Measurements from ENCODE around the gene CATSPERD.

CATSPERD gene, protein sequence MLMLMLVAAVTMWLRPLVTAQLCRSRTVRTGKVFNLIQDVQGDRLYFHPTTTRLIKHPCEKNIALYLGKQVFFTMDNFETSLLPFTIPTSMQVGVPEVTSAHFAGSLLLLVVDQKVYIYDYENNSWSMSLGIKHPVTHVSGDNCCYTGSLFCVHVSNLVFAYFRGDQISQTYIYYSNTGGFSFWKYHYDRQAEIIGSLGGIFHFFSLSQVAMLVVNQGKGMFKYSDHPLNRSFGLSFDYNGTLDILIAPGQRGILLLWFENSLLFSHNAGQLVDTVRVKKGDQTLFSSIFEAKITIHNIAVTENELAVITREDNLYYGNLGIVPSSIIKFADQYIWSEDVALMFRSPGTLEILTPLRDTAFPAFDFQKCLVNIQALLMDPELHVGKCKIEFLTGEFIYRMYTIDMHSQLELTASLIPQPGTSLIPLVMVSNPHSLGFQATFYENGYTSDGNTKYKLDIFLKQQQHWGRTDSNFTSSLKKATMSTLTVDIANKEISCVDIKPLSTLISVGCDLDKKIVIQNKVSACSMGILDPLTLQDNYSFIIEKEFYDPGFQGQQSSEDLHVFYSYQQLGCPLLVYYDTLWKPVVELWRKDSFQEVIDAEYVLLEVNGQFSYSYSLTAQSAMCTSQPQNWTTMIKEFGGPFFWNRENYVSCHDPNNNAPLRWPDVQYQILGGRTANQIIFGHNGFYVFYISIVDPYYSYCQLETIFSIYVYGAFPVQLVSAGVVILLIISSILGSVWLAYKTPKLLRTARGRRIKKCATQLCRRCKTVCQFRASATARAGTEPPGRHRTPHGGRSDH

DNA sequence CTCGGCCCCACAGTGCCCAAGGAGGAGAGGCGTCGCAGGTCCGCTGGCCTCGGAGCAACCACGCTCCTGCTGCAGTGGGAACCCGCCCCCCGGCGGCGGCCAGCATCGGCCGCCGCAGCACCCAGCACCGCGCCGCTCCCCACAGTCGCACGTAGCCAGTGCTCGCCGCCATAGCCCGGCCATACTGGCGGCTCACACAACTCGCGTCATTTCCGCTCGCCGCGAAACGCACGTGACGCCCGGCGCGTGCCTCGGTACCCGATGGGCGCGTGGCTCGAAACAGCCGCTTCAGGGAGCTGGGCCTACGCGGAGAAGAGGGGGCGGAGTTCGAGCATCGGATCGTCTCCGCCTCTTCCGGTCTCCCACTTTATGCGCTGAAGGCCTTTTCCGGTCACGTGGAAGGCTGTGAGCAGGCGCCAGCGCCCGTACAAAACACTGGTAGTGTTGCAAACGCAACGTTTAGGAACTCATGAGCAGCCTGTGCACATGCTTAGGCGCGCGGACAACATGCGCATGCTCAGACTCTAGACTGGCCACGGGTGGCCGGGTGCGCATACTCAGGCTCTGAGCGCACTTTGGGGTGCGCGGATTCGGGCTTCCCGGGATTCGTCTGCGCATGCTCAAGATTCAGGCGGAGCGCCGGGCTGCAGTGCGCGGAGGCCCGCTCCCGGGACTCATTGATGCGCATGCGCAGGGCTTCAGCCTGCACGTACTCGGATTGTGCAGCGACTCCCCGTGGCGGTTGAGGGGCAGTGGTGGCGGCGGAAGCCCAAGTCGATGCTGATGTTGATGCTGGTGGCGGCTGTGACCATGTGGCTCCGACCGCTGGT lies at the start of gene CATSPERD, which contains the start of gene LONP1:
Gene CATSPERD (plus strand): TSS at position 677 of the 830 bp plus-strand sequence. CDS start 101 bp downstream, at position 778.
Gene LONP1 (minus strand): TSS at position 186 of the 830 bp plus-strand sequence. CDS start 14 bp downstream, at position 172.
- DNase-seq, result peak; percentile 85 to 89

DNA sequence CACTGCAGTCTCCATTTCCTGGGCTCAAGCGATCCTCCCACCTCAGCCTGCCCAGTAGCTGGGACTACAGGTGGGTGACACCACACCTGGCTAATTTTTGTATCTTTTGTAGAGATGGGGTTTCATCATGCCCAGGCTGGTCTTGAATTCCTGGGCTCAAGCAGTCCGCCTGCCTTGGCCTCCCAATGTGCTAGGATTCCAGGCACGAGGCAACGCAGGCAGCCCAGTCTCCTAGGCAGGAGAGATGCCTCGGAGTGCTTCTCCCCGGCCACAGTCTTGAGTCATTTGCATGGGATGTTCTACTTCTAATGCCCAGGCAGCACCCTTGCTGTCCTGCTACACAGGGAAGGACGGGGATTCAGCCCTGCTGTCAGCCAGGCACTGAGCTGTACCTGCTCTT lies 48.8 kb upstream of the CATSPERD start:
- no peak for DNase-seq

DNA sequence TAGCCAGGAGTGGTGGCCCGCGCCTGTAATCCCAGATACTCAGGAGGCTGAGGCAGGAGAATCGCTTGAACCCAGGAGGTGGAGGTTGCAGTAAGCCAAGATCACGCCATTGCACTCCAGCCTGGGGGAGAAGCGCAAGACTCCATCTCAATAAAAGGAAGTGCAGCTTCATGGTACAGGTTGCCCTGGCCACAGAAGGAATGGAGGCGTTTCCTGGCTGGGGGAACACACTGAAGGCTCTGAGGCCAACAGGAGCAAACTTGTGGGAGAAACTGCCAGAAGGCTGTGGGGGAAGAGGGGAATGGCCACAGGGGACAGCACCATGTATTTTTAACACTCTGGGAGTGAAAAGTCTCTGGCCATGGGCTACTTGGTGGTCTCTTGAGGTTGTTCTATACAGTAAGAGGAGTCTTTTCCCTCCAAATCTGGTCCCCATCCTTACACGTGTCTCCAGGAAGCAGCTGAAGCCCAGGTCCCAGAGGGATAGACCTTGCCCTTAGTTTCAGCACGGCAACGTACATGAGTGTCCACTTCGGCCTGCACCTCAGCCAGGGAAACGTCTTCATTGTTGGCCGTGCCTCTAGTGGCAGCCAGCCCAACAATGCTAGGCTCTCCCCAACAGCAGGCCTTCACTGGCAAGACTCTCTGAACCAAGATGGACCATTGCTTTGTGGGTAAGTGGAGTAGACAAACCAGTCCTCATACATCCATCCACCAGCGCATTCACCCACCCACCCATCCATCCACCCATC lies 47.6 kb upstream of the CATSPERD start:
- DNase-seq, result no peak

DNA sequence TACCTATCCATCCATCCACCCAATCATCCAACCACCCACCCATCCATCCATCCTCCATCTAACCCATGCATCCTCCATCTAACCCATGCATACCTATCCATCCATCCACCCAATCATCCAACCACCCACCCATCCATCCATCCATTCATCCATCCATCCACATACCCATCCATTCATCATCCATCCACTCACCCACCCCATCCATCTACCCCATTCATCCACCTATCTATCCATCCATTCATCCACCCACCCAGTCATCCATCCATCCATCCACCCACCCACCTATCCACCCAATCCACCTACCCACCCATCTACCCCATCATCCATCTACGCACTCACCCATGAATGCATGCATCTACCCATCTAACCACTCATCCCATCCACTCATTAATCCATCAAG lies 46.7 kb upstream of the CATSPERD start:
- no peak for DNase-seq

DNA sequence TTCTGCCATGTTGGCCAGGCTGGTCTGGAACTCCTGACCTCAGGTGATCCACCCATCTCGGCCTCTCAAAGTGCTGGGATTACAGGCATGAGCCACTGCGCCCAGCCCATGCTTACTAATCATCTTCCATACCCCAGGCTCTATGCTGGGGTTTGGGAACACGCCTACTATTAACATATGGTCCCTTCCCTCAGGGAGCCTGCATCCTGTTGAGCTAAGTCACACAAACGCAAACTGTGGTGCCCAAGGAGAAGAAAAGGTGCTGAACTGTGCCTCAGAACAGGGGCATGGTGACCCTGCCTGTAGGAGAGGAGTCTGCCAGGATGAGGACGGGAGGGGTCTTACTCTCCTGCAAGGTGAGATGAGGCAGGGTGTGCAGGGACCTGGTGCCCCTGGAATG lies 45.7 kb upstream of the CATSPERD start:
- no peak for DNase-seq

DNA sequence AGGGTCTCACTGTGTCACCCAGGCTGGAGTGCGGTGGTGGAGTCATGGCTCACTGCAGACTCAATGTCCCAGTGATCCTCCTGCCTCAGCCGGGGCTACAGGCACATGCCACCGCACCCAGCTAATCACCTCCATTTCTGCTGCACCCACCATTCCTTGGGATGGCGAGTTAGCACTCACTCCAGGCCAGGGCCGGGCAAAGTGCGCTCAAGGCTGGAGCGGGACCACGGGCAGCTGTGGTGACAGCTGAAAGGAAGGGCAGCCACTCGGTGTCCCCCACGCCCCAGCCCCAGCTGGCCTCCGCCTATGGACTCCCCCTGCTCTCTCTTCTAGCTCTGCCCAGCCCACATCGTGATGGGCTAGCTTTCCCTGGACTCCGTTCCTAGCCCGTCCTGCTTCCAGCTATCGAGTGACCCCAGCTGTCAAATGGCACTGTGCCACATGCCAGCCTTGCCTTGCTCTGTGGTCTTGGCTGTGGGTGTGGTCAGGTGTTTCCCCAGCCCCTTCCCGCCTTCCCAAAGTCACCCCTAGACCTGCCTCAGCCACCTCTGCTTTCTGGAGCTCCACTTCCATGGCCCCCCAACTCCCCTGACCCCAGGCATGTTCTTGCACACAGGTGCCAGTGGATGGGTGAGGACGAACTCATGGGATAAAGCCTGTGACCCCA lies 44.2 kb upstream of the CATSPERD start:
- DNase-seq, result no peak

DNA sequence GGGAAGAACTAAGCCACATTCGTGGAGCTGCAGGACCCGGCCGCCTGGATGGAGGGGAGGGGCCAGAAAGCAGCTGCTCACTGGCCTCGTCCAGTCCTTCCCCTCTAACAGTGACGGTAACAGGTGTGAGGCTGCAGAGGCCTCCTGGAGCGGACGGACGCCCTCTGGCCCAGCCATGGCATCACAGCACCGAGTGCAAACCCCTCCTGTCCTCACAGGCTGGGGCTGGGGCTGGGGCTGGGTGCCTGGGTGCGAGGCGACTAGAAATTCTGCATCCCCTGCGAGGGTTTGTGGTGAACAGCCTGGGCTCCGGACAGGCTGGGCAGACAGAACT lies 43.7 kb upstream of the CATSPERD start:
- no peak for DNase-seq

DNA sequence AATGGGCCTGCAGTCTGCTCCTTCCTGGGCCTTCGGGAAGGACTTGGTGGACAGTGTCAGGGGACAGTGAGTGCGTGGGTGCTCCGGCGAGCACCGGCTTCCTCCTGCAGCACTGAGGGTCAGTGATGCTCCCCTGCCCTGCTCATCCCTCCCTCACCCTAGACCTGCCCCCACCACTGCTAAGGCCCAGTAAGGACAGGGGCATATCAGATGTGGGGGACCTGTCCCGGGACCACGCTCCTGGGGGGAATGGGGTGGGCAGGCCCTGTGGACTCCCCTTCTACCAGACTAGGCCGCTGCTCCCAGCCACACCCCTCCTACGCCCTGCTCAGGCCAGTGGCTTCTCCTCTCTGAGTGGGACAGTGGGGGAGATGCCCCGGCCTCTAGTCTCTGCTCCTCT lies 43.3 kb upstream of the CATSPERD start:
- no peak for DNase-seq

DNA sequence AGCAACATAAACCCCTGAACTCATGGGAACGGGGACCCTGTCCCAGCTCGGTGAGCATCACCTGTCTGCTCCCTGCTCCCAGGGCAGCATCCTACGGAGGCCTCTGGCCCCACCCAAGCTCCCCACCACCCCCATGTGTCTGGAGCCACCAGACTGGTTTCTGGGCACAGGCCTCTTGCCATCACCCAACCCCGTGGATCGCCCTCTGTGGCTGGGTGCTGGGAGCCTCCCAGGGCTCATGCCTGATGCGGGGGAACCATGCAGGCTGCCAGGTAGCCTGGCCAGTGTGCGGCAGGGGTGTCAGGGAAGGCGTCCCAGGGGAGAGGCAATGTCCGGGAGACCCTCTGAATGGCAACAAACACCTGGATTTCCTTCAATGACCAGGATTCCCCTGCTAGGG lies 42.9 kb upstream of the CATSPERD start:
- no peak for DNase-seq

DNA sequence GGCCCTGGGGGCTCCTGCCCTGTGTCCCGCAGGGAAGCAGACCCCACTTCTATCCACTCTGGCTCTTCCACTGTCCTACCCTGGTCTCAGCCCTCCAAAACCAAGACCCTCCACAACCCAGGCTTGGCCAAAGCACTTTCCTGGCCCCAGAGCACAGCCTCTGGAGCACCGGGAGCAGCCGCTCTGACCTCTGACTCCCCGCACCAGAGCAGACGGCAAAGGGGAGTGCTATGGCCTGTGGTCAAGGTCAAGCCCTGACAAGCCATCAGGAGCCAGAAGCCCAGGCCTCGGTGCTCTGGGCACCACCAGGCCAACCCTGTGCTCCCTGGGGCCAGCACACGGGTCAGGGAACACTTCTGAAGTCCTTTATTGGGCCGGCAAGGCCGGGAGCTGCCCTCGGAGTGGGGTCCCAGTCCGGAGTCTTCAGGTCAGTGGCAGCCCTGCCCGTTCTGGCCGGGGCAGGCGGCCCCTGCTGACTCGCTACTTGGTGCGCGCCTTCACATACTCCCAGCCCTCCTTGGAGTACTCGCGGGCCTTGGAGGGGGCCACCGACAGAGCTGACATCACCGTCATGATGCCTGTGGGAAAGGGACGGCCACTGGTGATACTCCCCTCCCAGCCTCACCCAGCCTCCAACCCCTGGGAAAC lies 42.2 kb upstream of the CATSPERD start:
- no peak for DNase-seq

DNA sequence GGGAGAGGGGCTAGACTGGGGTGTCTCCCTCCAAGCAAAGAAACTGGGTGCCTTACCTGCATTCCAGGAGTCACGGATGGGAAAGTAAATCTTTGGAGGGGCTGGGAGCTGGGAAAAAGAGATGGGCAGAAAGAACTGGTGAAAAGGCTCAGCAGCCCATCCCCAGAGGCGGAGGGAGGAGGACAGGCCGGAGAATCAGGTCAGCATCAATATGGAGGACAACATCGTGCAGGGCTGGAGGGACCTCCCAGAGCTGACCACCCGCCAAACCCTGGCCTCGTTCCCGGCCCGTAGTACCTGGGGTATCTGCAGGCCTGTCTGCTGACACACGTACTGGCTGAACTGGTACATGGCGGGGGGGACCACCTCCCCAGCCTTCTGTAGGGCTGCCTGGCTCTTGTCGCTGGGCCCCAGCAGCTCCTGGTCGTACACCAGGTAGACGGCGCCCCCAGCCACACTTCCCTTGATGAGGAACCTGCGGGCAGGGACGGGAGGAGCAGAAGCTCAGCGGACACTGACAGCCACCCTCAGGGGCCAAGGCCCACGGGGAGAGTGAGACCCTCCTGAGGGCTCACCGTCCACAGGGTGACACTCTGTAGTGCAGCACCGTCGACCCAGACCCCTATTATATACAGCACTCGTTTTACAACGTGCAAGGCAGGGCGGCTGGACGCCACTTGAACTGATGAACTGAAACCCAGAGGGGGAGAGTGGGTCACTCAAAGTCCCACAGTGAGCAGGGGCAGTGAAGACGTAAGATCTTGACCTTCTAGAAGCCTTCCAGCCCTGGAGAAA lies 41.0 kb upstream of the CATSPERD start:
- no peak for DNase-seq

DNA sequence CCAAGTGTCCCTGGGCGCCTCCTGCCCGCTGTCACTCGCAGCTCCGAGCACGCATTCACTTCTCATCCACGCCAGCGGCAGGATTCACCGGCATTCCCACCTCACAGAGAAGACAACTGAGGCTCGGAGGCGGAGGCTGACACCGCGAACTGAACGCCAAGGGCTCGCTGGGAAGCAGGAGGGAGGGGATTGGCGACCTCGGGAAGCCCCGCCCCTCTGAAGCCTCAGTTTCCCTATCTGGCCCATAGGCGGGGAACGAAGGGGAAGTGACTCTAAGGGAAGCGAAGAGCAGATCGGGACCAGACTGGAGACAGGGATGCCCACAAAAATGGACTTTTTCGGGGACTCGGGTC lies 40.4 kb upstream of the CATSPERD start:
- no peak for DNase-seq

DNA sequence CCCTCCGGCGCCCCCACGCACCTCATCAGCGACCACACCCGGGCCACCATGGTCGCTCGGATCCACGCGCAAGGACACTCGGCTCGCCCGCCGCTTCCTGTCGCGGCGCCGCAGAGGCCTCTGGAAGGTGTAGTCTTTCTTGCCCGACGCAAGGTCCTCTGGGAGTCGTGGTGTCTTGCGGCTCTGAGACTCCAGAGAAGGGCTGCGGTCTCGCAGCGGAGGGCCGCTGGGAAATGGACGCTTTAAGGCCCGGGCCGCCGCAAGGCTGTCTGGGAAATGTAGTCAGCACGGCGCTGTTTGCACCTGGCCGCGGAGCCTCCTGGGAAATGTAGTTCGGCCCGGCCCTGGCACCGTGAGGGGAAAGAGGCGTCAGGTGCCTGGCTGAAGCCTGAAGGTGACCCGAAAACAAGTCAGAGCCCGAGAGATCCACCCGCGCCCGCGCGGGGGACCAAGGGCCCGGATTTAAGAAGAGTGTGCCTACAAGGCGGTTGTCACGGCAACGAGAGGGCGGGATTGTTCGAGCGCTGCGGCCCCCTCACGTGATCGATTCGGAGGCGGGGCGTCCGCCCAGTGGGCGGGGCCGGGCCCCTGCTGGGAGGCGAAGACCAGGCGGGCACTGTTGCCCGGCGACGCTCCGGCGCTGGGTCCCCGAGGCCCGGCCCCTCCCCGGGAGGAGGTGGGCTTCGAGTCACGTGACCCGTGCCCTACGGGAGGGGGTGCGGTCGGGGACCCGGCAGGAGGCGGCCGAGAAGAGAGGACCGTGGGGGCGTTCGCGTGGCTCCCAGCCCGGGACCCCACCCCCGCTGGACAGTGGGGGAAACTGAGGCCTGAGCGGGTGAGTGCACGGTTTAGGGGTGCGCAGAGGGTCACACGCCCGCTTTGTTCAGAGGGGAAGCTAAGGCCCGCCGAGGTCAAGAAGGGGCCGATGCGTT lies 39.7 kb upstream of the CATSPERD start, which contains the start of the genes HSD11B1L and MICOS13:
Gene HSD11B1L (plus strand): TSS at position 591 of the 932 bp plus-strand sequence. CDS start 3,806 bp downstream, outside the sequence.
Gene MICOS13 (minus strand): TSS at position 80 of the 932 bp plus-strand sequence. CDS start 30 bp downstream, at position 50.
- DNase-seq, result peak; percentile 89

DNA sequence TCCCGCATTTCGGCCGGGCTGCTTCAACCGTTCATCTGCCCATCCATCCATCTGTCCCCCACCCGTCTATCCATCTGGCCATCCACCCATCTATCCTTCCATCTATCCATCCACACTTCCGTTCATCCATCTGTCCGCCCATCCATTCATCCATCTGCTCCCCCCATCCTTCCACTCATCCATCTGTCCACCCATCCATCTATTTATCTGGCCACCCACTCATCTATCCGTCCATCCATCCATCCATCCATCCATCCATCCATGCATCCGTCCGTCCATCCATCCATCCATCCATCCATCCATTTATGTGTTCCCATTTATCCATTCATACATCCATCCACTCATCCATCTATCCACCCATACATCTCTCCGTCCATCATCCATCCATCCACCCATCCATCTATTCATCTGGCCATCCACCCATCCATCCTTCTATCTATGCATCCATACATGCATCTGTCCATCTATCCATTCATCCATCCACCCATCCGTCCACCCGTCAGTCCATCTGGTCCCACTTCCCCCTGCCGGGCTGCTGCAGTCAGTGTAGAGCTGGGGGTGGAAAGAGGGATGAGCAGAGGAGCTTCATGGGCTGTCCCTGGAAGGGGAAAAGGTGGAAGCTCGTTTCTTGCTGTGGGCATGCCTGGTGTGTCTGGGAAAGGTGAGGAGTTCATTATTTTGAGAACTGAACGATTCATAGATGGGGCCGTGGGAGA lies 38.9 kb upstream of the CATSPERD start:
- no peak for DNase-seq

DNA sequence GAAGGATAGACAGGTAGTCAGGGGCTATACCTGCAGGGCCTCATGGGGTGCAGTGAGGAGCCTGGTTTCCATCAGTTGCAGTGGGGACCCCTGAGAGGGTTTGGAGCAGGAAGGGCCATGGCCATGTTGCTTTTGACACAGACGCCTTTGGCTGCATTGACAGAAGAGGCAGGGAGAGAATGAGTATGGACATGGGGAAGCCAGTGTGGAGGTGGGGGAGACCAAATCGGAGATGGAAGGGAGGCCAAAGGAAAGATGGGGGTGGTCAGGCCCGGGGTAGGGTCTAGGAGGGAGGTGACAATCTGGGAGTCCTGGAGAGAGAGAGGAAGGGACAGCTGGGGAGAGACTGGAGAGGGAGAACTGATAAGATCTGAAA lies 38.3 kb upstream of the CATSPERD start:
- DNase-seq, result no peak

DNA sequence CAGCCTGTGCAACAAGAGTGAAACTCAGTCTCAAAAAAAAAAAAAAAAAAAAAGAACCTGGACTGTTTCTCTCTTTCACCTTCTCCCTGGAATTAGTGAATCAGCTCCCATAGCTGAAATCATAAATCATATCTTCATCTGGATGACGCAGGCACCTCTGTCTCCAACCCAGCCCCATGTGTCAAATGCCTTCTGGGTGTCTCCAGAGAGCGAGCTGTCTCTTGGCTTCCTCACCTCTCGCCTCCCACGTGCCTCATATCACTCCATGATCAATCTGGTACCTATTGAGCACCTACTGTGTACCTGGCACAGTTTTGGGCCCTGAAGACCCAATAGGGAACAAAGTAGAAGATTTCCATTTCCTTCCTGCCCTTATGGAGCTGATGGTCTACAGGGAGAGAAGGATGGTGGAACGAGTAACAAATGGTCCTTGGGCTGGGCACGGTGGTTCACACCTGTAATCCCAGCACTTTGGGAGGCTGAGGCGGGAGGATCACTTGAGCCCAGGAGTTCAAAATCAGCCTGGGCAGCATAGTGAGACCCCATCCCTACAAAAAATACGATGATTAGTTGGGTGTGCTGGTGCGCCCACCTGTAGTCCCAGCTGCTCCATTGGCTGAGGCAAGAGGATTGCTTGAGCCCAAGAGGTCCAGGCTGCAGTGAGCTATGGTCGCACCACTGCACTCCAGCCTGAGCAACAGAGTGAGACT lies 37.1 kb upstream of the CATSPERD start:
- no peak for DNase-seq

DNA sequence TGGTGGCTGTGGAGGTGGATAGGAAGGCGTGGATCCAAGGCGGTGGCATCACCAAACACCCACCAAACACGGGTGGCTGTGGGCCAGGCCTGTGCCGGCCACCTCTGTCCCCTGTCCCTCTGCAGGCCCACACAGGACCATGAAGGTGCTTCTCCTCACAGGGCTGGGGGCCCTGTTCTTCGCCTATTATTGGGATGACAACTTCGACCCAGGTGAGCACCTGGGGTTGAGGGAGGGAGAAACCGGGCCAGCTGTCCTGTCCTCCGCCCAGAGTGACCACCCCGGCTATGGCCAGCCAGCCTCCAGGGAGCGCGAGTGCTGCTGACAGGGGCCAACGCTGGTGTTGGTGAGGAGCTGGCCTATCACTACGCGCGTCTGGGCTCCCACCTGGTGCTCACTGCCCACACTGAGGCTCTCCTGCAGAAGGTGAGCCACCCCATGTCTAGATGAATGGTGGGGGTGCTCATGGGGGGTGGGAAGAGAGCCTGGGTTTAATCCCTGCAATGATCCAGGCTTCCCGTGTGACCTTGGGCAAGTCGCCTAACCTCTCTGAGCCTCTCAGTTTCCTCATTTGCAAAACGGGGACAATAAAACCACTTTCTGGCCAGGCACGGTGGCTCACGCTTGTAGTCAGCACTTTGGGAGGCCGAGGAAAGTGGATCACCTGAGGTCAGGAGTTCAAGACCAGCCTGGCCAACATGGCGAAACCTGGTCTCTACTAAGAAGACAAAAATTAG lies 35.6 kb upstream of the CATSPERD start:
- DNase-seq, result no peak
